OCI-LY1 (cell line): ENCODE measurements around the gene KCNK7.

ENCODE experiments used
- CTCF ChIP-seq: fragments of 200-600 bp; sonication (generic), shearing (Covaris generic); IDR thresholded peaks from 2 replicates; pipeline ENCODE4 v1.5.1; 2017; ENCODE audit warnings: mild to moderate bottlenecking, antibody characterized with exemption, low read length, moderate library complexity, mixed read lengths
- EZH2 ChIP-seq: fragments of 200-600 bp; sonication (generic), shearing (Covaris generic); IDR thresholded peaks from 2 replicates; pipeline ENCODE4 v1.8.0; 2017; ENCODE audit warnings: borderline replicate concordance, mixed run types, mild to moderate bottlenecking, antibody characterized with exemption, low read length, moderate library complexity, mixed read lengths

GRCh38 chr11:65593518-65594414 is 1.8 kb downstream of the KCNK7 start:
- TF ChIP-seq CTCF (peak; percentile 63), EZH2 (no peak)
